Mononuclear cell (primary cell): Measurements from ENCODE around the gene ATXN10. TPM values are rescaled to one million over a fixed set of nuclear protein-coding genes. Genes with fewer than 3 reads are reported as not detected.
"Not testable (repeated sequence)": the region's sequence is repeated elsewhere in the genome, so short reads cannot be mapped to it uniquely, and the experiment has no call there.

ENCODE experiments used
- H3K27me3 ChIP-seq: 2 replicates; pipeline ENCODE4 v1.6.0; 2011; ENCODE audit warnings: low read length, control low read depth; ENCODE audit not compliant: insufficient read depth
- H3K4me1 ChIP-seq: 2 replicates; pipeline ENCODE4 v1.5.1; 2011; ENCODE audit warnings: mild to moderate bottlenecking, low read length, control low read depth; ENCODE audit not compliant: insufficient read depth
- H3K4me3 ChIP-seq: 2 replicates; pipeline ENCODE4 v1.5.1; 2011; ENCODE audit warnings: mild to moderate bottlenecking, low read length, moderate library complexity
- H3K9me3 ChIP-seq: 2 replicates; pipeline ENCODE4 v1.5.1; 2011; ENCODE audit warnings: low read depth, mild to moderate bottlenecking, control low read depth, low read length
- total RNA-seq: library from RNA; depleted of rRNA; stranded (reverse); fragments of >200 nt; gene quantifications from one replicate; pipeline ENCODE4 v1.2.3, GENCODE V29; 2012

ATXN10 gene
- total RNA-seq, 1 donor: 67.5 TPM

DNA sequence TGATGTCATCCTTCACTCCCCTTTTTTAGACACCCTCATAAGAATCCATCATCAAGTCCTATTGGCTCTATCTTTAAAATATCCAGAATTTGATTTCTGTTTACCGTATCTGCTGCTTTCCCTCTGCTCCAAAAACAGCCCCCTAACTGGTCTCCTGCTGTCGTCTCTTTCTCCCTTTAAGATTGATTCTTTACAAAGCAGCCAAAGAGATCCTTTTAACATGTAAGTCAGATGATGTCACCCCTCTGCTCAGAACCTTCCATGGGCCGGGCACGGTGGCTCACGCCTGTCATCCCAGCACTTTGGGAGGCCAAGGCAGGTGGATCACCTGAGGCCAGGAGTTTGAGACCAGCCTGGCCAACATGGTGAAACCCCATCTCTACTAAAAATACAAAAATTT, 11.1 kb downstream of the ATXN10 start:
- not testable (repeated sequence) for H3K27me3 ChIP-seq, H3K9me3 ChIP-seq, H3K4me3 ChIP-seq
- peaks cover 43% of the 10 kb centered on the region for H3K4me1 ChIP-seq

DNA sequence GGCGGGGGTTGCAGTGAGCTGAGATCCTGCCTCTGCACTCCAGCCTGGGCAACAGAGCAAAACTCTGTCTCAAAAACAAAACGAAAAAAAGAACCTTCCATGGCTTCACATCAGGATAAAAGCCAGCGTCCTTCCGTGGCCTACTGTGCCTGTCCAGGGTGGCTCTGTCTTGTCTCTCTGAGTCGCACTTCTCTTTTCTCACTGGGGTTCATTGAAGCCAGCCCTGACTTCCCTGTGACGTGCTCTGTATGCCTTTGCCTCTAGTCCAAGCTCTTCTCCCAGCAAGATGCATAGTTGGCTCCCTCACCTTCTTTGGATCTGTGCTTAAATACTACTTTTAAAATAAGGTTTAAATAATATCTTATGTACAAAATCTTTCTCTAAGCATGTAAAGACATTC, 11.6 kb downstream of the ATXN10 start:
- H3K9me3 ChIP-seq: no peaks in the 10 kb centered on the region
- no peaks in the 10 kb centered on the region for H3K27me3 ChIP-seq
- no peak overlapping the region for H3K4me3 ChIP-seq
- peaks cover 43% of the 10 kb centered on the region for H3K4me1 ChIP-seq

DNA sequence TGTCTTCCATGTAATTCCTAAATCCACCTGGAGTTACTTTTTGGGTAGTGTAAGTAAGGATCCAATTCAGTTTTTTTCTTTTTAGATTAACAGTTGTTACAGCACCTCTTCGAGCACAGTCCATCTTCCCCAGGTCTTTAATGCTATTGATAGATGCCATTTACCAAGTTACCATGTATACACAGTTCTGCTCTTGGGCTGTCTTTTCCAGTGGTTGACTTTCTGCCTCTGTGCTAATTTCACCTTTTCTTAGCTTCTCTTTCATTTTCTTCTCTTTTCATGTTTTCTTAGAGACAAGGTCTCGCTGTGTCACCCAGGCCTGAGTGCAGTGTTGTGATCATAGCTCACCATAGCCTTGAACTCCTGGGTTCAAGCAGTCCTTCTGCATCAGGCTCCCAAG, 12.0 kb downstream of the ATXN10 start:
- Histone ChIP-seq H3K27me3 (no peaks in the 10 kb centered on the region), H3K4me3 (no peak overlapping the region), H3K4me1 (peaks cover 43% of the 10 kb centered on the region), H3K9me3 (no peaks in the 10 kb centered on the region)

DNA sequence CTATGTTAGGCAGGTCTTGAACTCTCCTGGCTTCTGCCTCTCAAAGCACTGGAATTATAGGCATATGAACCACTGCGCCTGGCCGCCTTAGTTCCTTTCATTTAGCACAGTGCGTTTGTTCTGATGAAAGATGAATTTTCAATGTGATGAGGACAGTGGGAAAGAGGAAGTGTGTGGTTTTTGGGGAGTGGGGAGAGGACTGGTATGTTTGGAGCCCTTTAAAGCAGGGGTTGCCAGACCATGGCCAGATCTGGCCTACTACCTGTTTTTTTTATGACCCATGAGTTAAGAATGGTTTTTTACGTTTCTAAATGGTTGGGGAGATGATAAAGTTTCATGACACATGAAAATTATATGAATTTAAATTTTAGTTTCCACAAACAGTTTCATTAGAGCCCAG, 12.5 kb downstream of the ATXN10 start:
- no peak overlapping the region for H3K4me3 ChIP-seq
- peaks cover 43% of the 10 kb centered on the region for H3K4me1 ChIP-seq
- H3K27me3 ChIP-seq: no peaks in the 10 kb centered on the region
- no peaks in the 10 kb centered on the region for H3K9me3 ChIP-seq

DNA sequence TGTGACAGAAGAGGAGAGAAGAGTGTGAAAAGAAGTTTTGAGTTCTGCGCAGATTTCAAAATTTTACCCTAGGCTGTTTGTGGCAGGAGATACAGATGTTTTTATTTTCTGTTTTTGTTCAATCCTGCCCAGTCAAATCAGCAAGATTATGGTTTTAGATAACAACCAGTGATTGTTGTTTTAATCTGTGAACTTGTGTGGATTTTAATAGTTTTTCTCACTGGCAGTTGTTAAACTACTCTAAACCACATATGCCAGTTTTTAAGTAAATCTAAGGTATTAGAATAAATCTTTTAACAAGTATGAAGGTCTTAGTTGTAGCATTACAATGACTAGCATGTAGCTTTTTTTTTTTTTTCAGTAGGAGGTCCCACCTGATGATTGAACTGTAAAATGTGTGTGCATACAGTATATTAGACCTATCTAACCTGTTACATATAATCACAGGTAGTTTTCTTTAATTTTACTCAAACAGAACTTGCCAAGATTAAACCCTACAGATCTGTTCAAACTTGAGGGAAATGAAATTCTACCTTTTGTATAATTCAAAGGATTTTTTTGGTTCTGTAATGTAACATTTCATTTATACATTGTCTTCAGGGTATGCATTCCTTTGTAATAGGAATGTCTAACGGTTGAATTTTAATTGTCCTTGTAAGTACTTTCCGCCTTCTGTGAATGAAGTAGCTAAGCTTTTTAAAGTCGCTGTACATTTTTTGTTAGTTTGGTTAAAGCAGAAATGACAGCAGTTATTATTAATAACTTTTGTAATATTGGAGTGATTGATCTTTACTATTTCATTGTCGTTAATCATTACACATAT, 13.3 kb downstream of the ATXN10 start:
- Histone ChIP-seq H3K27me3 (no peaks in the 10 kb centered on the region), H3K4me3 (no peak overlapping the region), H3K9me3 (no peaks in the 10 kb centered on the region), H3K4me1 (peaks cover 43% of the 10 kb centered on the region)

DNA sequence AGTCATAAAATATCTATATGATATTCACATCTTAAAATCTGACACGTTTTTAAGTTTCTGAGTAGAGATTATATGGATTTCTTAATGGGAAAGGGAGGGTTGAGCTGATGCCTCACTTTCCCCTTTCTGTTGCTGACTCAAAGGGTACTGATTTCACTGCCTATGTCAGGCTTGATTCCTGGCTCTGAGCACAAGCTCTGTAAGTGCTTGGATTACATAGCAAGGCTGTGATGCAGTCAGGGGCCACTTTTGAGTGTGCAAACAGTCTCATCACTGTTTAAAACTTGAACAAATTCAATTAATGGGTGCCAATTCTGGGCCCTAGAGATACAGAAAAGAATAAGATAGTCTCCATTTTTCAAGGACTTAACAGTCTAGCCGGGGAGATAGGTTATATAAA, 14.4 kb downstream of the ATXN10 start:
- Histone ChIP-seq H3K4me1 (peaks cover 37% of the 10 kb centered on the region), H3K4me3 (no peak overlapping the region), H3K27me3 (no peaks in the 10 kb centered on the region), H3K9me3 (no peaks in the 10 kb centered on the region)

DNA sequence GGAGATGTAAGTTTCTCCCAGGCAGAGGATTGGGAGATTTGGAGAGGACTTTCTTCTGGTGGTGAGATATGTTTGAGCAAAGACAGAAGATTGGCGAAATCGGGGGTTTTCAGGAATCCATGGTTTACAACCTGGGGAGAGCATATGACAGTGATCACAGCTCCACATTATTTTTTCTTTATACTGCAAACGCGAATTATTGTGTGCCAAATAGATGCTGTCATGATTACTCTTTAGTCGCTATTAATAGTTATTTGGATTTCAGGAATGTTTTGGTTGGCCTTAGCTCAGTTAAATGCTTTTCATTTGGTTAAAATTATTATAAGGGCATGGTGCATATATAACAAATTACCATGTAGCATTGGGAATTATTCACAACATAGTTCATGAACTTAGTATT, 15.2 kb downstream of the ATXN10 start:
- Histone ChIP-seq H3K4me1 (peaks cover 29% of the 10 kb centered on the region), H3K4me3 (no peak overlapping the region), H3K27me3 (no peaks in the 10 kb centered on the region), H3K9me3 (no peaks in the 10 kb centered on the region)

DNA sequence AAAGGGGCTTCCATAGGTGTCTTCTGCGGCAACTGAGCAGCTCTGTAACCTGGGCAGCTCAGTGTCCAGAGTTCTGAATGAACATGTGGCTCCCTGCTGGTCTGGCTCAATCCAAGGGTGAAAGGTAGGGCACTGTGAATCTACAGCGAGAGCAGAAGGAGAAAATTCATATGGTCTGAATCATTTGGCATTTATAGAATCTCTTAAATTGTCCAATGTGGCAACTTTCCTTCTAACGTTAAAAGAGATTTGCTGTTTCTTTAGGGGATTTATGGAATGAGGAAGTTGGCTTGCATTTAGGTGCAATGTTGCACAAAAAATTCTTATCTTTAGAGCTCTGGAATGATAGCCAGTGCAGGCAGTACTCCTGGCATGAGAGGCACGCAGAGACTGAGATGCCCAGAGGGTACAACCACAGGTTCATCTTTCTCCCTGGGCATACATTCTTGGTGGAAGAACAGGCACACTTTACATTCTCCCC, 17.0 kb downstream of the ATXN10 start:
- peaks cover 11% of the 10 kb centered on the region for H3K4me1 ChIP-seq
- H3K4me3 ChIP-seq: no peak overlapping the region
- no peaks in the 10 kb centered on the region for H3K27me3 ChIP-seq
- no peaks in the 10 kb centered on the region for H3K9me3 ChIP-seq

DNA sequence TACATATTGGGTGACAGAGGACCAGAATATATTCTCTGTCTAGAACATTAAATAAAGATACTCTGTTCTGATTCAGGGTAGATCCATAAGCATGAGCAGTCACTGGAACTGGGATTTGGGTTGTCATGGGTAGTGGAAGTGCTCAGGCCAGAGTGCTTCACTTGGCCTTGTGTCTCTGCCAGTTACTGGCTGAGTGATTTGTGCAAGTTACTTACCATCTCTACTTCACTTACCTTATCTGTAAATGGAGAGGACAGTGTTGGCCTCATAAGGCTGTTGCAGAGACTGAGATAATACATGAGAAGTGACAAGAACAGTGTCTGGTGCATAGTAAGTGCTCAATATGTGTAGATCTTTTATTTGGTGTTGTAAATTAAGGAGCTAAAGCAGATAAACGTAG, 17.6 kb downstream of the ATXN10 start:
- no peaks in the 10 kb centered on the region for H3K27me3 ChIP-seq
- H3K4me1 ChIP-seq: peaks cover 5% of the 10 kb centered on the region
- H3K9me3 ChIP-seq: no peaks in the 10 kb centered on the region
- no peak overlapping the region for H3K4me3 ChIP-seq

DNA sequence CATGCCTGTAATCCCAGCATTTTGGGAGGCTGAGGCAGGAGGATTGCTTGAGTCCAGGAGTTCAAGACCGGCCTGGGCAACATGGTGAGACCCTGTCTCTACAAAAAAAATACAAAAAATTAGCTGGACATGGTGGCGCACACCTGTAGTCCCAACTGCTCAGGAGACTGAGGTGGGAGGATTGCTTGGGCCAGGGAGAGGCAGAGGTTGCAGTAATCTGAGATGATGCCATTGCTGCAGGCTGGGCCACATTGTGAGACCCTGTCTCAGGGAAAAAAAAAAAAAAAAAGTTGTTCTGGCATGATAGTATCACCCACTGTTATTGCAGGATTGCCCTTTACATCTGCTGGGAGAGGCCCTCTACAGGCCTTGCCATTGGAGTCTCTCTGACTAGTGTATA, 18.4 kb downstream of the ATXN10 start:
- Histone ChIP-seq H3K9me3 (no peaks in the 10 kb centered on the region), H3K4me3 (no peak overlapping the region), H3K4me1 (no peaks in the 10 kb centered on the region), H3K27me3 (no peaks in the 10 kb centered on the region)

DNA sequence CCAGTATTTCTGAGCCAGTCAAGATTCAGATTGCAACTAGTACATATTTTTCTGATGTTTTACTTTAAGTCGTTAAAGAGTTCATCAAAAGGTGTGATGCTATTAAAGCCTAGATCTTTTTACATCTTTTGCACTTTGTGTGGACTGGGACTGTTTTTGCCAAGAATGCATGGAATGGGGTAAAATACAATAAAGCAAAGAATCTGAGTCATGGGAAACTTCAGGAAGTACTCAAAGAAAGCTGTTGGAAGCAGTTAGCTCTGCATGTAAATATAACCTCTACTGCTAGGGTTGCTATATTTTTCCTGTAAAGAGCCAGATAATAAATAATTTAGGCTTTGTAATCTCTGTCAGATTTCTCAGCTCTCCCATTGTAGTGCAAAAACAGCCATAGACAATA, 20.9 kb downstream of the ATXN10 start:
- Histone ChIP-seq H3K9me3 (no peaks in the 10 kb centered on the region), H3K4me3 (no peak overlapping the region), H3K4me1 (no peaks in the 10 kb centered on the region), H3K27me3 (no peaks in the 10 kb centered on the region)

DNA sequence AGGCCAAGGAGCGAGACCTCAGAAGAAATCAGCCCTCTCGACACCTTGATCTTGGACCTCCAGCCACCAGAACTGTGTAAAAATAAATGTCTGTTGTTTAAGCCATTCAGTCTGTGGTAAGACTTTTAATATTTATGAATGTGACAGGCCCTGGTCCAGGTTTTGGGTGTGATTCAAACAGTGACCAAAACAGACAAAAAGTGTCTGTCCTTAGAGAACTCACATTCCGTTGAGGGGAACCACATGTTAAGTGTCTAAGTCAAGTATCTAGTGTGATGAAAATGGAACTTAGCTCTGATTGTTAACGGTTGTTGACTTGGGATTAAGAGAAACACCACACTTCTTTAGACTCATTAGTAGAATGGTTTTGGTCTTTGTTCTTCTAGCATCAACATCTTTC, 22.2 kb downstream of the ATXN10 start:
- Histone ChIP-seq H3K27me3 (no peaks in the 10 kb centered on the region), H3K9me3 (no peaks in the 10 kb centered on the region), H3K4me3 (no peak overlapping the region), H3K4me1 (no peaks in the 10 kb centered on the region)

DNA sequence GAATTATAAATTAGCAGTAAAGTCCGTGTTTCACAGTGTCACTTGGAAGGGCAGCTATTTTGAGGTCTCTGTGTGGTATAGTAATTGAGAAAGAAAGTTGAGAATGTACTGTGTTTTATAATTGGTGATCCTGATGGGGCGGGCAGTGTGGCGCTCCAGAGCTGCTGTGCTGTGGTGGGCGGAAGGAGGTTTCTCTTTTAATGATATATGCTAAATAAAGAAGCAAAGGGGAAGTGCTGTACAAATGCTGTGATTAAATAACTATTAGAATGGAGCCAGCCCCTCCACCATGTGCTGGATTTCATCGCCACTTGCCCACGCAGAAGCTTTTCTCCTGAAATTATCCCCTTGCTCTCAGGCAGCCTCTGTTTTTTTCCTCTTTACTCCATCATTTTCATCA, 24.6 kb downstream of the ATXN10 start:
- H3K9me3 ChIP-seq: no peaks in the 10 kb centered on the region
- H3K27me3 ChIP-seq: no peaks in the 10 kb centered on the region
- H3K4me1 ChIP-seq: no peaks in the 10 kb centered on the region
- no peak overlapping the region for H3K4me3 ChIP-seq

DNA sequence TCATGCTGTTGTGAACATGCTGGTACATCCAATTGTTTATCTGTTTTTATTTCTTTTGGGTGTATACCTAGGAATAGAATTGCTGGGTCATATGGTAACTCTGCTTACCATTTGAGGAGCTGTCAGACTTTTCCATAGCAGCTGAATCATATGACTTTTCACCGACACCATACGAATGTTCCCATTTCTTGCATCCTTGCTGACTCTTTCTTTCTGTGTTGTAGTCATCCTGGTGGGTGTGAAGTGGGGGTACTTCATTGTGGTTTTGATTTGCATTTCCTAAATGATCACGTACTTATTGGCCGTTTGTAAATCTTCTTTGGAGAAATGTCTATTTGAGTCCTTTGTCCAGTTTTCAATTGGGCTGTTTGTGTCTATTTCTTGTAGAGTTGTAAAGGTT, 26.5 kb downstream of the ATXN10 start:
- H3K27me3 ChIP-seq: no peaks in the 10 kb centered on the region
- no peaks in the 10 kb centered on the region for H3K4me1 ChIP-seq
- no peak overlapping the region for H3K4me3 ChIP-seq
- no peaks in the 10 kb centered on the region for H3K9me3 ChIP-seq

DNA sequence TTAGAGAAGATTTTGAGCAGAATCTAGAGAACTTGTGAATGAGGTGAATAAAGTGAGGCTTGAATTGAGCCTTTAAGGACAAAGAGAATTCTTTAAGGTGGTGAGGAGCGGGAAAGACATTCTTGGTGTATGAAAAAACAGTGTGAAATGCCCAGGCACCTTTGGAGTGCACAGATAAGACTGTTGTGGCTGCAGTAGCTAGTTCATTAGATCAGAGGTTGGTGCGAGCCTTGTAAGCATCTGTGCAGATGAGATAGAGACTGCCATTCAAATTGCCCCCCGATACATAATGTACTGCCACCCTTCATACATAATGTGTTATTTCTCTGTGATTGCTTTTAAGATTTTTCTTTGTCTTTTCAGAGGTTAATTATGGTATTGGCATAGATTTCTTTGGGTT, 31.3 kb downstream of the ATXN10 start:
- Histone ChIP-seq H3K4me1 (no peaks in the 10 kb centered on the region), H3K4me3 (no peak overlapping the region), H3K27me3 (no peaks in the 10 kb centered on the region), H3K9me3 (no peaks in the 10 kb centered on the region)

DNA sequence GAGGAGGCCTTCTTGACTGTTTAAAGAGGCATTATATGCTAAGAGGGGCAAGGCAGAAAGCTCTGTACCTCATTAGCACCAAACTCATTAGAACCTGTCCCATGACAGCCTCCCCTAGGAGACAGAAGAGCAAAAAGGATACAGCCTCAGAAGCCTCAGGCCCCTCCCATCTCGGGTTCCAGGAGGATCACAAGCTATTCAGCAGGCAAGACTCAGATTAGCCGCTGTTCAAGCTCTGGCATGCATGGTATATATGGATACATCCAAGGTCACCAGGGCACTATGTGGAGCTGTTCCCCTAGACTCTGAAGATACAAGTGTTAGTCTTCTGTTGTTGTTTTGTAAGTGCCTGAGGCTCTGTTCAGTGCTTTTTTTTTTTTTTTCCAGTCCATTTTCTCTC, 32.1 kb downstream of the ATXN10 start:
- Histone ChIP-seq H3K4me3 (no peak overlapping the region), H3K4me1 (no peaks in the 10 kb centered on the region), H3K27me3 (no peaks in the 10 kb centered on the region), H3K9me3 (no peaks in the 10 kb centered on the region)
